Measurements from ENCODE around the gene CACNA2D3.

CACNA2D3 gene

GRCh38 chr3:54344601-54345231 lies 222.4 kb downstream of the CACNA2D3 start:
- H3K27ac ChIP-seq: no peak overlapping the region
- TF ChIP-seq CTCF (IDR thresholded peaks at IDR 0.05) (no peak), ZFX (IDR thresholded peaks at IDR 0.05; ENCODE audit: borderline replicate concordance) (no peak)

- no peak overlapping the region for H3K27ac ChIP-seq
- TF ChIP-seq ZFX (IDR thresholded peaks at IDR 0.05; ENCODE audit: borderline replicate concordance) (no peak), CTCF (IDR thresholded peaks at IDR 0.05) (no peak)
Observed at GRCh38 chr3:54345847-54346375, 223.6 kb downstream of the CACNA2D3 start.

GRCh38 chr3:54347060-54347459 lies 224.7 kb downstream of the CACNA2D3 start:
- H3K27ac ChIP-seq: no peak overlapping the region

GRCh38 chr3:54347933-54348332 lies 225.6 kb downstream of the CACNA2D3 start:
- TF ChIP-seq ZFX (IDR thresholded peaks at IDR 0.05; ENCODE audit: borderline replicate concordance): no peak
- TF ChIP-seq CTCF (IDR thresholded peaks at IDR 0.05): no peak
- no peak overlapping the region for H3K27ac ChIP-seq

More at GRCh38 chr3:54347060-54347459, 224.7 kb downstream of the CACNA2D3 start:
- TF ChIP-seq ZFX (IDR thresholded peaks at IDR 0.05; ENCODE audit: borderline replicate concordance) (no peak), CTCF (IDR thresholded peaks at IDR 0.05) (no peak)

GRCh38 chr3:54349231-54349652 lies 226.9 kb downstream of the CACNA2D3 start:
- H3K27ac ChIP-seq: no peak overlapping the region
- no peak for TF ChIP-seq ZFX (IDR thresholded peaks at IDR 0.05; ENCODE audit: borderline replicate concordance)
- no peak for TF ChIP-seq CTCF (IDR thresholded peaks at IDR 0.05)

- TF ChIP-seq ZFX (IDR thresholded peaks at IDR 0.05; ENCODE audit: borderline replicate concordance): no peak
- TF ChIP-seq CTCF (IDR thresholded peaks at IDR 0.05): no peak
- H3K27ac ChIP-seq: no peak overlapping the region
Observed at GRCh38 chr3:54349691-54350090, 227.3 kb downstream of the CACNA2D3 start.

GRCh38 chr3:54353546-54353945 lies 231.2 kb downstream of the CACNA2D3 start:
- TF ChIP-seq ZFX (IDR thresholded peaks at IDR 0.05; ENCODE audit: borderline replicate concordance): no peak
- no peak for TF ChIP-seq CTCF (IDR thresholded peaks at IDR 0.05)
- no peak overlapping the region for H3K27ac ChIP-seq
